ENCODE results near the gene DUSP9.

The DUSP9 gene

DNA sequence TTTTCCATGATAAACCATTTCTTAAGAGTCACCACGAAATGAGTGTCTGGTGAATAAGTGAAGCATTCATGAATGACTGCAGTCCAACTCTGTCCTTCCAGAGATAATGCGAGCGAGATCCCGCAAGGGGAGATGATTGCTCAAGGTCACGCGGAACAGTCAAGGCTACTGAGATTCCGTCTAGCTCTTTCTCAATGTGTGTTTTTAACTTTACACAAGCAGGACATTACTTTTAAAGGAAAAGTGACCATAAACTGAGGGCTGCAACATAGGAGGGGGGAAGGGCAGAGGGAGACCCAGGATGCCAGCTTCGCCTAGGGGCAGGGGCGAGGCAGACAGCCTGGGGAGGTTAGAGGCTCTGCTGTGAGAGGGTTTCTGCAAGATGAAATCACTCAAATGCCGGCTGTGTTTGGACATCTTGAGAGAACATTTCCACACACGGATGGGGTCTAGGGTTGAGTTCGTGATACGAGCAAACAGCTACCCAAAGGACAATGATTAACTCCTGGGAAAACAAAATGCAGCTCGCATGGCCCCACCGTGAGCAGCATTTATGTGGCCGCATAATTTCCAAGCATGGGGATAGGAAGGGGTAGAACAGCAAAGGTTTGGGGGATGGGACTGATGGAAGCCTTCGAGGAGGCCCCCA lies 24.2 kb upstream of the DUSP9 start:
- DNase-seq: no peak

DNA sequence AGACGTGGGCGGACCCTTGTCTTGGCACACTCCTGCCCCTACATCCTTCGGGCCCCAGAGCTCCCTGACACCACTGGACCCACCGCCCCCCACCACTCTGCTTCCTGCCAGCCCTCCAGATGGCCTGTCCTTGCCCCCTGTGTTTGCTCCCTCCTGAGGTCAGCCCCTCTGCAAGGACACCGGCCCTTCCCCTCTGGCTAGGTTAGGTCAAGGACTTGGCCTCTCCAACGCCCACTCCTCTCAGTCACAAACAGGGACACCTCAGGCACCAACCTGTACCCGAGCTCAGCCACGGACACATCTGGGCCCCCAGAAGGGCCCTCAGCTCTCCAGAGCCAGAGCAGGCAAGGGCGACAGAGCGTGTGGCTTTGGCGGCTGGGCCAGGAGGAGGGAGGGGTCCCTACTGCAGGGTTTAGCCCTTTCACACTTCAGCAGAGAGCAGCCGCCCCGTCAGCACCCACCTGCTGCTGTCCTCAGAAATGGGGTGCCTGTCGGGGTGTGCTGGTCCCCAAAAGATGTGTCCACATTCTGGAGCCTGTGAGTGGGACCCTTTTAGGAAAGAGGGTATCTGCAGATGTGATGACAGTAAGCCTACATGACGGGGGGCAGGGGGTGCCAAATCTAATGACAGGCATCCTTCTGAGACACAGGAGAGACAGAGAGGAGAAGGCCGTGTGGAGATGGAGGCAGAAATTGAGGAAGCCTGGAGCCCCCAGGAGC lies 23.5 kb upstream of the DUSP9 start:
- DNase-seq: no peak

DNA sequence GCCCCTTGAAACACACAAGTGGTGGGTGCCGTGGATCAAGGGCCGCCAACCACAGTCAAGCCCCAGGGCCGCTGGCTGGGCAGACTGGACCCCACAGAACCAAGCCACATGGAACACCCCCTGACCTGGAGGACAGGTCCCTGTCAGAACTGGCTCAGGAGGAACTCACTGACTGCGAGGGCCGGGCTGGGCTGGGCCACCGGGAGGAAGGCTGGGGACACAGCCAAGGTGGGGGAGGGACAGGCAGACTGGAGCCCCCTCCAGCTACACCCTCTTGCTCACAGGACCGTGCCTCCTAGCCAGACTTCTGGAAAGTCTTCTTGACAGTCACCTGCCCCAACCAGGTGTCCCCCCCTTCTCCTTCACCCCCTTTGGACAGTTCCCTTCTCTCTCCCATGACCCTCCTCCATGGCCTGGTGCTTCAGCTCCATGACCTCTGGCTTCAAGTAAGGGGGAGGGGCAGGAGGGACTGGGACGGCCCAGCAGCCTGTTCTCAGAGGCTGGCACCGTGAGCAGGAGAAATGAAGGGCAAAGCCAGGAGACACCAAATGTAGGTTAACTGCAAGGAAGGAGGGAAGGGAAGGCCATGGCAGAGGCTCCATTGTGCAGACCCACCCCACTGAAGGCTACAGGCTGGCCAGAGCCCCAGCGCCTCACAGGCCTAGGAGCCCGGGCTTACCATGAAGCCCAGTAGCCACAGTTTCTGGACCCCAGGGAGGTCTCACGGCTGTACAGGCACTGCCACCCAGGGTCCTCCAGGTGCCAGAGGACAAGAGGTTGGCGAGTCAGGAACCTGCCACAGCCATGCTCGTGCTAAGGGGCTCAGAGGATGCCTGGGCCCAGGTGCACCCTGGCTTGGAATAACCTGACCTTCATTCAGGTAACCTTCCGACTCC lies 22.6 kb upstream of the DUSP9 start:
- DNase-seq: no peak

DNA sequence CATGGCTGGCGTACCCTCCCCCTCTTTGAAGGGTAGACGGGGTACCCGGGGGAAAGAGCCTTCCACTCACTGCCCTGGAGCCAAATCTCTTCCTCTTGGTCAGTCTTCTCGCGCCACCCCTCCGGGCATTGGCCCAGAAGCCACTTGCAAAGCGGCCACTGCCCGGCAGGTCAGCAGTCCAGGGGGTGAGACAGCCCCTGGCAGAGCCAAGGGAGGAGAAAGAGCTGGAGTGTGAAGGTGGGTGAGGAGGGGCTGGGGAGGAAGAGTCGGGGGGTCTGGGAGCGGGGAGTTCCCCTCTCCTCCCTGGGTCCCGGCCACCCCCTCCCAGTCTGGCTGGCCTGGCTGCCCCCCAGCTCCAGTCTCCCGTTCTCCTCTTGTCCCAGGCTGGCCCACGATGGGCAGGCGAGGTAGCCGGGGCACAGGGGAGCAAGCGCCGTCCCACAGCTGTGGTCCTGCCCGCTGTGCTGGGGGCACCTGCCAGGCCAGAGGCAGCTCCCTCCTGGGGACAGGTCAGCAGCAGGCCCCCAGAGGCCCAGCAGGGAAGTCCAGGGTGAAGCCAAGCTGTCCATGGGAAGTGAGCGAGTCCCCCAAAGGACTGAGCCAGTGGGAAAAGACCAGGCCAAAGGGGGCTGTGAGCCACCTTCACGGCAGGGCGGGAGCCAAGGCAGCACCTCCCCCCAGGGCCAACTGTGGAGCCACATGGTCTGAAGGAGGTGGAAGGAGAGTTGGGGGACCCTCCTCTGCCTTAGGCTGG lies 21.6 kb upstream of the DUSP9 start:
- no peak for DNase-seq

DNA sequence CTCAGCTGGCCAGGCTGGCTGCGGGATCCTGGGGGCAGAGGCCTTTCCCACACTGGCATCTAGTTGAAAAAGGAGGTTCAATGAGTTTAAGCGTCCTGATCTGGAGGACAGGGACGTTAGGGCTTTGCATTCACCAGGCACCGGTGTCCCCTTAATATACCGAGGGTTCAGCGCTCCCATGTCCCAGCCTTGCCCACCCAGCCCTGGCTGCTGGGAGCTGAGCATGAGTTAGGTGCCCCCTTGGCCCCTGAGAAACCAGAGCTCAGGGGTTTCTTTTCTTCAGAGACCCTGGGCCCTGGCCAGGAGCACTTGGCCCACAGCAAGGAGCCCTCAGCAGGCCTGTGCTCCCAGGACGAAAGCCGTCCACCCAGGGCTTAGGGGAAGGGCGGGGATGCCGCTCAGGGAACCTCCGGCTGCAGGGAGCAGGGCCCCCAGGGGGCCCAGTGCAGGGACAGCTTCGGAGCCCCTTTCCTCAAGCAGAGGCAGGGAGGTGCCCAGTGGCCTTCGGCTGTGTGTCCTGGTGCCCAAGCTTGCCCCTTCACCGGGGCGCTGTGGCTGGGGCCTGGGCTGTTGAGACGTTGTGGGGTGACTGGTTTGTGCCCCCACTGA lies 20.9 kb upstream of the DUSP9 start:
- DNase-seq: no peak

DNA sequence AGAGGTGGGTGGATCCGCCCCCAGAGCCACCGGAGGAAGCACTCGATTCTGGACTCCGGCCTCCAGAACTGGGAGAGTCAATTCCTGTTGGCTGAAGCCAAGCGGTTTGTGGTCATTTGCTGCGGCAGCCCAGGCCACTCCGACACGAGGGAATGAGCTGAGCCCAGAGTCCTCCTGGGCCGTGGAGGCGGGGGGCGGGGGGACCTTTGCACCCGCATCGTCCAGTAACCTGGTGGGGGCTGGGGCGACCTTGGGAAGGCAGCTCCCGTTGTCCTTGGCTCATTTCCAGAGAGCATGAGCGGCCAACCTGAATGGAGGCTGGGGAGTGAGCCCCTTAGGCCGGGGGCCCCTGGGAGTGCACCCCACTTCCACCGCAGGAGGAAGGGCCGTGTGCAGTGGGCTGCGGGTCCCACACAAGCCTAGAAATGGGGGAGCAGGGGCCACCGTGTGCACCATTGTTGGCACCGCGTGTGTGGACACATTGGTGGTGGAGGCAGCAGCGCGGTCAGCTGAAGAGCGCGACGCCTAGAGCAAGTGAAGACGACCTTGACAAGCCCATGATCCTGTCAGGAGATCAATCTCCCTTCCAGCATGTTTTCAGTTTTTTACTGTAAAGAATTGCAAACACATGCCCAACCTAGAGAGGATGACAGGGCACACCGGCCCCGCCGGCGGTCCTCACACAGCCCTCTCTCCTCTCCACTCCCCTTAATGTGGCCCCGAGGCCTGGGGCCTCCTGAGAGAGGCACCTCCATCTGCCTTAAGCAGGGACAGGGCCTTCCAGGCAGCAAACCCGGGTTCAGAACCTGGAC lies 19.9 kb upstream of the DUSP9 start:
- DNase-seq: no peak

DNA sequence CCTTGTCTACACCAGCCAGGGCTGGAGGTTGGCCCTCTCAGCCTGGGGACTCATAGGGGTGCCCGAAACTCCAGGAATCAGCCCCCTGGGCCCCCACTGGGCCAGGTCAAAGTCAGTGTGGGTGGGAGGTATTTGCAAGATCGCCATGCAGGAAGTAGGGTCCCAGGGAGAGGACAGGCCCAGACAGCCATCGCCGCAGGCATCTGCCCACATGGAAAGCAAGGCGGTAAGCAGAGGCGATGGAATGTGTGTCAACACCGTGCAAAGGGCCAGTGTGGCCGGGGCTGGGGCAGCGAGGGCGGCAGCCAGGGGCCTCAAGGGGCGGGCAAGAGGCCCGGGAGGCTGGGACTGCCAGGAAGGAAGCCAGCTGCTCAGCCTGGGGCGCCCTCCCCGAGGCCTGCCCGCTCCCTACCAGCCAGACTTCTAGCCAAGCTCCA lies 19.3 kb upstream of the DUSP9 start:
- no peak for DNase-seq

DNA sequence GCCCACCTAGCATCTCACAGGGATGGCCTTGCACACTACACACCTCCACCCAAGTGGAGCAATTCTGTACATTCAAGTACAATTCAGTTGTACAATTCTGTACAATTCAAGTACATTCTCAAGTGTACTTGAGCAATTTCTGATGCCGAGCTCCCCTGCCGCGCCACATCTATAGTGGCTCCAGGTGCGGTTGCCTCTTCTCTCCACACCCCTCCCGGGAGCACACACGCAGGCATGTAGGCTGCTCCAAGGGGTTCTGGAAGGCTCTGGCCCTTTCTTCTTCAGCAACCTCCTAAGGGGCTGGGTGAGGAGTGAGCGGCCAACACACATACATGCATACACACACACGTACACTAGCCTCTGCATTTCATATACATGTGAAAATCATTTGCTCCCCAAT lies 18.9 kb upstream of the DUSP9 start:
- DNase-seq: no peak

DNA sequence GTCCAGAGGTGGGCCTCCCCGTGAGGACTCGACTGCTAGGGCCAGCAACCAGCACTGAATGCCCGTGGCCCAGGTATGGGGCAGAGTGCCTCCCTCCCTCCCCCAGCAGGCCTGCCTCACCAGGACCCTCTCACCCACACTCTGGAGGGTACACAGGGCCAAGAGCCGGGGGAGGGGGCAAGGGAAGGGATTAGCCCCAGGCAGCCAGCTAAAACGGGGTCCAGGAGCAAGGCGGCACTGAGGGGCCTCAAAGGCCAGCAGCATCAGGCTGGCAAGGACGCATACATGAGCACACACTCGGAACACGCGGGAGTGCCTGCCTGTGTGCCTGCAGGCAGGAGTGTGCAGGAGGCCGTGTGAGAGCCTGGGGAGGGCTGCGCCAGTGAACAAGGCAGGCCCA lies 18.3 kb upstream of the DUSP9 start:
- no peak for DNase-seq

DNA sequence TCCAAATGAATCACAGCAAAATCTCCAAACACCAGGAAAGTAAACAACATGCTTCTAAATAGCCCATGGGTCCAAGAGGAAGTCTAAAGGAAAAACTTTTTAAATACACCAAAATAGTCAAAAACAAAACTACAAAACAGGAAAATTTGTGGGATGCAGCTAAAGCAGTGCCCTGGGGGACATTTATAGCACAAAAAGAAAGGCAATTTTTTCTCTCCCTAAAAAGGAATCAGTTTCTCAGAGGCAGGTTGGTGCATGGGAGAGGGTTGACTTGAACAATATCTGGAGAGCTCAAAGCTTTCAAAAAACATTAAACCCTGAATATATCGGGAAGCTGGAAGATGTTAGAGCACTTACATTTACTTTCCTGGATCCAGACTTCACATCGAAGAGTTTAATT lies 15.7 kb upstream of the DUSP9 start:
- DNase-seq: no peak

DNA sequence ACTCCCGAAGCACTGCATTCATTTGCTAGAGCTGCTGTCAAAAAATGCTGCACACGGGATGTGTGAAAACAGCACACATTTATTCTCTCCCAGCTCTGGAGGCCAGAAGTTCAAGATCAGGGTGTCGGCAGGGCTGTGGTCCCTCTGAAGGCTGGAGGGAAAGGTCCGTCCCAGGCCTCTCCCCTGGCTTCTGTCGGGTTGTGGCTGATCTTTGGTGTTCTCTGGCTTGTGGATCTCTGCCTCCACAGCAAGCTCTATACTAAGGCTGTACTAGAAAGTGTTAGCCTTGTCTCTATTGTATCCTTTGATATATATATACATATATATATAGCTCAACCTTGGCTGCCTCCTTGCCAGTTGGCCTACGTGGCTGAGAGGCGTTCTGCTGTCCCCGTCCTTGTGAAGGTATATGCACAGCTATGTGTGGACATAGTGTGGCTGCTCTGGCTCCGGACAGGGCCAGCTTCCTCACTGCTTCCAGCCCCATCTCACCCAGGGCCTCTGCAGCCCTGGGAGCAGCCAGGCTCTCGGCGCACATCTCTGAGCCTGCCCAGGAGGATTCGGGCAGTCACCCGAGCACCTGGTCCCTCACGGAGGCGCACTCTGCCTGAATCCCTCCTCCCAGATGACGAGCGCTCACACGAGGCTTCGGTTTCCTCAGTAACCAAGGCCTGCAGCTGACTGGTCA lies 15.0 kb upstream of the DUSP9 start:
- DNase-seq: peak; percentile 29

DNA sequence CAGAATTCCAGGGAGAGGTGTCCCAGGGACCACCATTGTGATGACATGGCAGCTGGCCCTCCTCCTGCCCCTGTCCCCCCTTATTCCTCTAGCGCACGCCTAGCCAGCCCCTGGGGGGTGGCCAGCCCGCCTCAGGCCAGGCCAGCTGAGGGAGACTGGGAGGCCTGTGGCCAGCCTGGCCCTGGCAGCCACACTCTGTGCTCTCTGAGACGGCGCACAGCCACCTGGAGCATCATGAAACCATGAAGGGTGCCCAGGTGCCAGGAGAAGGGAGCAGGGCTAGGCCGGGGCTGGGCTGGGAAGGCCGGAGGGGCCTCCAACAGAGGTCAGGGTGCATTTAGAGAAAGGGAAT lies 14.4 kb upstream of the DUSP9 start:
- DNase-seq: no peak

DNA sequence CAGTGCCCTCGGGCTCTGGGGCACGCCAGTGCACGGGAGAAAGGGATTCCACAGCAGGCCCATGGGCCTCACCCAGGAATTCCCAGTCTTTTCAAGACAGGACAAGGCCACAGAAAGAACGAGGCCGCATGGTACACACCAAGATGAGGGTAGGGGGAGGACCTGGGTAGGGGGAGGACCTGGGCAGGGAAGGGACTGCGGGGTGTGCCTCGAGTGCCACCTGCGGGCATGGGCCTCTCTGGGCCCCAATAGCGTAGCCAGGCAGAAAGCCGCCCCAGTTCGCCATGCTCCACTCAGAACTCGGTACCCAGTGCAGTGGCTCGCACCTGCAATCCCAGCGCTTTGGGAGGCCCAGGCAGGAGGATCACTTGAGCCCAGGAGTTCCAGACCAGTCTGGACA lies 14.0 kb upstream of the DUSP9 start:
- DNase-seq: no peak

DNA sequence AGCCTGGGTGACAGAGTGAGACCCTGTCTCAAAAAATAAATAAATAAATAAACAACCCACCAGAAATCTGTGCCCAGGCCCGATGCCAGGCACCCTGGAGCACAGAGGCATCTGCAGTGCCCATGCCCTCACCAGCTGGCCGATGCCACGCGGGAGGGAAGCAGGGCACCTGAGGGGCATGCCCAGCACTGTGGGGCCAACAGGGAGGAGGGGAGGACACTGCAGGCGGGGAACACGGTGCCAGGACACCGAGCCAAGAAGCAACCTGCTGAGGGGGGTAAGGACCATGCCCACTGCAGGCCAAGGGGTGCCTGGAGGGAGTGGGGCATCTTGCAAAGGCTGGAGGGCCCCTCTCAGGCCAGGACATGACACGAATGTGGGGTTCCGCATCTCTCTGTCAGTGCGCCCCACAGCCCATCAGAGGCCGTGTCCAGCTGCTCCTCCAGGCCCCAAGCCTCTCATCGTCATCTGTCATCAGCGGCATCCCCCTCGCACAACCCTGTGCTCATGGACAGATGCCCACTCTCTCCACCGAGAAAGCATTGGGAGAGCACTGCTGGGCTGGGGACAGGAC lies 13.3 kb upstream of the DUSP9 start:
- DNase-seq: no peak

DNA sequence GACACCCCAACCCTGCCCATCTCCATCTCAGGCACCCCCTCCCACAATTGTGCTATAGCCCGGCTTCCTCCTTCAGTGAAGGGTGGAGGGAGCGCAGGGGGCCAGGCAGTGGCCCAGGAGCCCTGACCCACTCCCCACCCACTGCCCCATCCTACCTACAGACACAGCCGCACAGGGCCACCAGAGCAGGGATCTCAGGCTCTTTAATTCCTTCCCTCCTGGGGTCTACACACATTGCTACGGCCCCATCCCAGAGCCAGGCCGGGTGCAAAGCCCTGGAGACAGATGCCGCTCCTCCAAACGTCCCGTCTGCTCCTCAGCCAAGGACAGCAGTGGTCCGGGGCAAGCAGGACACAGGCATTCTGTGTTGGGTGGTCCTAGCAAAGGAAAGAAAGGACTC lies 12.8 kb upstream of the DUSP9 start:
- no peak for DNase-seq

DNA sequence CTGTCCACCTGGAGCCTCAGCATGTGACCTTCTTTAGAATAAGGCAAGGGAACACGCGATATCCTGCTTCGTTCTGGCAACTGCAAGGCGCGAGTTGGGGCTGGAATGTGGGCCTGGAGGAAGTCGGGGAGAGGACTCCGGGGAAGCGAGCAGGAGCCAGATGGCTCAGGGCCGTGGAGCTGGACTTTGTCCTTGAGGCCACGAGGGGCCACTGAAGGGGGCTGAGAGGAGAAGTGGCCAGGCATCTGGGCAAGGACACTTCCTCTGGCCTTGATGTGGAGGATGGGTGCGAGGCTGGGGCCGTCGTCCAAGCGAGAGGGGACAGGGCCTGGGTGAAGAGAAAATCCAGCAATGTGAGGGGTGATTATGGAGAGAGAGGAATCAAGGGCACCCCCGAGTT lies 12.2 kb upstream of the DUSP9 start:
- no peak for DNase-seq

DNA sequence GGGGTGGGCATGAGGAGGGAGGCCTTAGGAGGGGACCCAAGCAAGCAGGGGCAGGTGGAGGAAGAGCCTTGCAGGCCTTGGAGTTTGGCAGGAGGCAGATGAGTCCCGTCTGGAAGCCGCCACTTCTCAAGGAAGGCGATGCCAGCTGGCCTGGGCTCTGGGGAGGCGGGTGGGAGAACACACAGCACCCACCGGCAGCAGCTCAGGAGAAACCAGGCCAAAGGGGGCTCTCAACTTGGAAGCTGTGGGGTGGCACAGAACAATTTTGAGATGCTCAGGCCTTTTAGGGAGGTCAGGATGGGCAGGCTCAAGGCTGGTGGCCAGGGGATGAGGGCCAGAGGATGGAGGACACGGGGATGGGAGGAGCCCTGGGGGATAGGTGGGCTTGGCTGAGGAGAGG lies 11.6 kb upstream of the DUSP9 start:
- no peak for DNase-seq

DNA sequence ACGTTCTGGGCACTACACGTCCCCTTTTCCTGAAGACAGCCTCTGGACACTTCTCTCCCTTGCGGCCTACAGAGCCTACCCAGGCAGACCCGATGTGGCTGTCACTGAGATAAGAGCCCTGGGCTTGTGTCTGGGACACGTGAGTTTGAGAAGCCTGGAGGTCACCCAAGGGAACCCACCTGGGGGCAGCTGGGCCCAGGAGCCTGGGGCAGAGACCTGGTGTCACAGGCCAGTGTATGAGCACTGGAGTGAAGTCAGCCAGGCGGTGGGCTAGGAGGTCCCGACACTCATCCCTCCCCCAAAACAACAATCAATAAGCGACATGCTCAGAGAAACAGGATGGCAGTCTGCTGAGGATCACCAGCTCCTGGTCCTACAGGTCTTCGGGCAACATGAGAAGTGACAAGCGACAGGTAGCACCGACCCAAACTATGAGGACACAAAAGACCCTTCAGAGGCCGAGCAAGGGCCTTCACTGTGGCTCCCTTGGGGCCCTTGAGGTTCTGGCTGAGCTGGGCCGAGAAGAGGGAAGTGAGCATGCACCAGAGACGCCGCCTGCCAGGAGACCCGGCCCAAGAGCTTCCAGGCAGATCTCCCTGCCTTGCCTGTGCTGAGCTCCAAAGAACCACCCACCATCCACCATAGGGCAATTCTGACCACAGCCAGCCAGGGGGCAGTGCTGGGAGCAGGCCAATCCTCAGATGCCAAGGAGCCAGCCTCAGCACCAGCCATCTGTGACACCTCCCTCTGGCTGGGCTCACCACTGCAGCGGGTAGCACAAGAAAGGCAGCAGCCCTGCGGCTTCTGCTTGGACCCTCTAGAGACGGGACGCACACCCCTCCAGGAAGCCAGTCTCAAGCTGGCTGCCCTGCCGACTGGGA lies 11.0 kb upstream of the DUSP9 start:
- DNase-seq: peak; percentile 85

DNA sequence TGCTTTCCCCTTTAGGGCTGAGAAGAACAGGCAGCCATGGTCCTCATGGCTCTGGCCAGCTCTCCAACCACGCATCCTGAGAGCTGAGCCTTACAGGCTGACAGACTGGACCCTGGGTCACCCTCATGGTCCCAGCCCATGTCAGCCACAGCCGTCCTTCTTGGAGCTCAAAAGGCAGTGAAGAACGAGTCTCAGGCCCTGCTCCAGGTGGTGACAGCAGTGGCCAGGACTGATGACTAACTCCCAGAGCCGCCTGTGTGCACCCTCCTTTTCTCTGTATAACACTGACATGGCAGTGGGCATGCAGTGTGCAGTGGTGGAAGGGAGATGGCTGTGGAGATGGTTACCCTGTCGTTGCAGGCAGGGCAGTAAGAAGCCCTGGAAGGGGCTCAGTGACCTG lies 10.3 kb upstream of the DUSP9 start:
- DNase-seq: no peak

Measured in islet precursor cell (in vitro differentiated cells).